PFSK-1 (cell line): ENCODE results near the gene SPPL2C.

Experiments
- FOXP2 ChIP-seq: optimal IDR thresholded peaks from 2 replicates; pipeline ENCODE3; 2011; ENCODE audit warnings: borderline replicate concordance, control low read depth, inconsistent platforms; ENCODE audit not compliant: insufficient read depth; ENCODE audit errors: extremely low read length, extremely low read depth
- POLR2AphosphoS5 ChIP-seq: IDR thresholded peaks from 2 replicates; pipeline ENCODE4 v1.6.1; 2012; ENCODE audit warnings: low read depth, mild to moderate bottlenecking, control low read depth, low read length, moderate library complexity
- SIN3A ChIP-seq: IDR thresholded peaks from 2 replicates; pipeline ENCODE4 v1.6.1; 2012; ENCODE audit warnings: mild to moderate bottlenecking, low read length, moderate library complexity, borderline replicate concordance; ENCODE audit not compliant: insufficient read depth
- TAF1 ChIP-seq: IDR thresholded peaks from 2 replicates; pipeline ENCODE4 v1.6.1; 2012; ENCODE audit warnings: low read length, control low read depth, borderline replicate concordance; ENCODE audit not compliant: insufficient read depth
- TF ChIP-seq, protein P1 (sequence below), 2 experiments: IDR thresholded peaks; 2 replicates each; pipeline versions ENCODE4 v1.6.1 to v1.8.0; 2011 to 2012; ENCODE audit warnings: low read depth in 2 of 2, low read length in 2 of 2, control low read depth in 1 of 2, inconsistent platforms in 1 of 2, mild to moderate bottlenecking in 1 of 2, moderate library complexity in 1 of 2; ENCODE audit not compliant: insufficient read depth in 1 of 2

SPPL2C gene

DNA sequence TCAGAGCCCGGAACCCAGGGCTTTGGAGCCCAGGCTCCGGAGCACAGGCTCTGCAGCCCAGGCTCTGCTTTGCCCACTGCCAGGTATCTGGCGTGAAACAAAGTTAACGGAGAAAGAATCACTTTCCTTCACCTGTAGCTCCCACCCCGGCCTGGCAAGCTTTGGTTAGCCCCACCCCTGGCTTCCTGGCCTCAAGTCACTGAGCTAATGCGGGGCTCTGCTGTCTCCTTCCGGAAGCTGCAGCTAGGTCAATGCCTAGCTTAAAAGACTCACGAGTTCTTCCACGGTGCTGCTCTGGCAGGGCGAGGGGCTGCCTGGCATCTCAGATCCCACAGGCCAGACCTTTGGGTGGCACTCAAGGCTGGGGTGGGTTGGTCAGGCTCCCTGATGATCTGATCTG is 21.1 kb upstream of the SPPL2C start:
- TF ChIP-seq FOXP2: no peak
- TF ChIP-seq, protein P1, sequence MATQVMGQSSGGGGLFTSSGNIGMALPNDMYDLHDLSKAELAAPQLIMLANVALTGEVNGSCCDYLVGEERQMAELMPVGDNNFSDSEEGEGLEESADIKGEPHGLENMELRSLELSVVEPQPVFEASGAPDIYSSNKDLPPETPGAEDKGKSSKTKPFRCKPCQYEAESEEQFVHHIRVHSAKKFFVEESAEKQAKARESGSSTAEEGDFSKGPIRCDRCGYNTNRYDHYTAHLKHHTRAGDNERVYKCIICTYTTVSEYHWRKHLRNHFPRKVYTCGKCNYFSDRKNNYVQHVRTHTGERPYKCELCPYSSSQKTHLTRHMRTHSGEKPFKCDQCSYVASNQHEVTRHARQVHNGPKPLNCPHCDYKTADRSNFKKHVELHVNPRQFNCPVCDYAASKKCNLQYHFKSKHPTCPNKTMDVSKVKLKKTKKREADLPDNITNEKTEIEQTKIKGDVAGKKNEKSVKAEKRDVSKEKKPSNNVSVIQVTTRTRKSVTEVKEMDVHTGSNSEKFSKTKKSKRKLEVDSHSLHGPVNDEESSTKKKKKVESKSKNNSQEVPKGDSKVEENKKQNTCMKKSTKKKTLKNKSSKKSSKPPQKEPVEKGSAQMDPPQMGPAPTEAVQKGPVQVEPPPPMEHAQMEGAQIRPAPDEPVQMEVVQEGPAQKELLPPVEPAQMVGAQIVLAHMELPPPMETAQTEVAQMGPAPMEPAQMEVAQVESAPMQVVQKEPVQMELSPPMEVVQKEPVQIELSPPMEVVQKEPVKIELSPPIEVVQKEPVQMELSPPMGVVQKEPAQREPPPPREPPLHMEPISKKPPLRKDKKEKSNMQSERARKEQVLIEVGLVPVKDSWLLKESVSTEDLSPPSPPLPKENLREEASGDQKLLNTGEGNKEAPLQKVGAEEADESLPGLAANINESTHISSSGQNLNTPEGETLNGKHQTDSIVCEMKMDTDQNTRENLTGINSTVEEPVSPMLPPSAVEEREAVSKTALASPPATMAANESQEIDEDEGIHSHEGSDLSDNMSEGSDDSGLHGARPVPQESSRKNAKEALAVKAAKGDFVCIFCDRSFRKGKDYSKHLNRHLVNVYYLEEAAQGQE (IDR thresholded peaks at IDR 0.05; ENCODE audit: insufficient read depth in 1 of 2, low read depth in 2 of 2, low read length in 2 of 2): no peak
- no peak for TF ChIP-seq TAF1
- no peak for TF ChIP-seq POLR2AphosphoS5
- no peak for TF ChIP-seq SIN3A

GRCh38 chr17:45824475-45824874 is 20.2 kb upstream of the SPPL2C start:
- TF ChIP-seq POLR2AphosphoS5: no peak

GRCh38 chr17:45824901-45825492 is 19.7 kb upstream of the SPPL2C start:
- no peak for TF ChIP-seq SIN3A
- TF ChIP-seq TAF1: no peak
- TF ChIP-seq, protein P1 (IDR thresholded peaks at IDR 0.05; ENCODE audit: insufficient read depth in 1 of 2, low read depth in 2 of 2, low read length in 2 of 2): no peak
- TF ChIP-seq POLR2AphosphoS5: no peak
- no peak for TF ChIP-seq FOXP2

DNA sequence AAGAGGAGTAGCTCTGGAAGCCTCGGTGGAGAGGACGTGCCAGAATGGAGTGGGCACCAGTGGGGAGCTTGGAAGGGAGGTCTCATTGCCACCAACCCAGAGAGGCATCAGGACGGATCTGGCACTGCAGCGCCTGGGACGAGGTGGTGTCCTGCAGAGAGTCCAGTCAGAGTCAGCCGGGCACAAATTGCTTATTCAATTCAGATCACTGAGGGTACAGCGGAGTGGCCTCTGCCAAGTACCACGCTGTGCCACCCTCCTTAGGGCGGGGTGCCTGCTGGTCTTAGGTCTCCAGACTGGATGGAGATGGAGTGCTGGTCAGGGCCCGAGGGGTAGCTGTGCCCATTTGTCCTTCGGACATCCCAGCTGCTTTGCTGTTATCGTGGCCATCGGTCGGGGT is 18.9 kb upstream of the SPPL2C start:
- TF ChIP-seq TAF1 (no peak), FOXP2 (no peak), SIN3A (no peak), POLR2AphosphoS5 (no peak)
- TF ChIP-seq, protein P1 (IDR thresholded peaks at IDR 0.05; ENCODE audit: insufficient read depth in 1 of 2, low read depth in 2 of 2, low read length in 2 of 2): no peak

GRCh38 chr17:45826919-45827588 is 17.6 kb upstream of the SPPL2C start:
- TF ChIP-seq, protein P1 (IDR thresholded peaks at IDR 0.05; ENCODE audit: insufficient read depth in 1 of 2, low read depth in 2 of 2, low read length in 2 of 2): no peak
- no peak for TF ChIP-seq FOXP2
- TF ChIP-seq POLR2AphosphoS5: no peak
- TF ChIP-seq SIN3A: no peak
- TF ChIP-seq TAF1: no peak
